Measurements from ENCODE around the gene KASH5. TPM values are rescaled to one million over a fixed set of nuclear protein-coding genes. Genes with fewer than 3 reads are reported as not detected.
"Not testable (repeated sequence)": the region's sequence is repeated elsewhere in the genome, so short reads cannot be mapped to it uniquely, and the experiment has no call there.

Gene KASH5
- total RNA-seq, 1 experiment from 2014 or later: not detected

DNA sequence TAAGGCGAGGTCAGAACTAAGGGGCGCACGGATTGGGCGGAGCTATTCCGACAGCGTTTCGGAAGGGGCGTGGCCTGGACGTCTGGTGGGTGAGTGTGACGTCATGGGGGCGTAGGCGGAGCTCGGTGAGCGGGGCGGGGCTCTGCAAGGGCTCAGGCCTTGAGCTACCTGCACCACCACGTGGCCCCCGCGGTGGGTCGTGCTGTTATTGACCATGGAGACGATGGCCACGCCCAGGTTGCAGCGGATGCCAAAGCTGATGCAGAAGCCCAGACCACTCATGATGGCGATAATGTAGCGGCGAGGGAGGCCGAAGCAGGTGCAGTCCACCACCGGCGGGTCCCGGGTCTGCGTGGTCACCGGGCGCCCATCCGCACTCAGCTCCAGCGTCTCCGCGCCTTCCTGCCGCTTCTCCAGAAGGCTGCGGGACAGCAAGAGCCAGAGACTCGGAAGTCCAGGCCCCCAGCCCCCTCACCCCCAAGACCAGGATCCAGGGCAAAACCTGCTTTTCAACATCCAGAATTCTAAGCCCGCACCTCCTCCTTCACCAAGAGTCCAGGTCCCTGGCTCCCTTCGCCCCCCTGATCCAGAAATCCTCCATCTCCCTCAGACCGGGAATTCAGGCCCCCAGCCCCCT, 48.5 kb downstream of the KASH5 start:
- DNase-seq (ENCODE audit: low read depth): no peak

DNA sequence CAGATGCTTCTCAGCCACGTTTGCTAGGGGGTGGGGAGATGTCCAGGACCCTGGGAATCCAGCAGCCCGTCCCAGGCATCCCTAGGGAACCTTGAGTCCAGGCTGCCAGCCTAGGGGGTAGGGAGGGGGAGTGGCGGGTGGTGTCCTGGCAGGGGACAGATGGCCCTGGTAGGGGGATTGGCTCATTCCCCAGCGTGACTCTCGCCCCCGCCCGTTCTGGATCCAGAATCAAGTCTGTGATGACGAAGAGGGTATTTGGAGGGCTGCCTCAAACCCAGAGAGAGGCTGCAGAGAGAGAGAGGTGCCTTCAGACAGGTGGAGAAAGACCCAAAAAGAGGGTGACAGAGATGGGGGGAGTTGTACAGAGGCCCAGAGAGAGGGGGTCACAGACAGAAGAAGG, 49.2 kb downstream of the KASH5 start:
- no peak for DNase-seq (ENCODE audit: low read depth)

DNA sequence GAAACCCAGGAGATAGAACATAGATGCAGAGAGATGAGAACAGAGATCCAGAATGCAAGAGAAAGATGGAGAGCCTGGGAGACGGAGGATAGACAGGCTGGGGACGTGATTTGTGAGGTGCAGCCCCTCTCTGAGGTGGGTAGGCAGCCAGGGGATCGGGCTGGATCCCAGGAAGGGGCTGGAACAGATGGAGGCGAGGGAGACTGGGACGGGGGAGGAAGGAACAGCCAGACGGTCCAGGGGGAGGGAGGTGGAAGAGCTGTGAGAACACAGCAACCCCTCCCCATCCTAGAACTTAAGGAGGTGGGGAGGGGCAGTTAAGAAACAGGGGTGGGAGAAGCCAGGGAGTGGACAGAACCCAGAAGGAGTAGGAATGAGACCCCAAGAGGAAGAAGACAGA, 50.2 kb downstream of the KASH5 start:
- DNase-seq (ENCODE audit: low read depth): no peak

DNA sequence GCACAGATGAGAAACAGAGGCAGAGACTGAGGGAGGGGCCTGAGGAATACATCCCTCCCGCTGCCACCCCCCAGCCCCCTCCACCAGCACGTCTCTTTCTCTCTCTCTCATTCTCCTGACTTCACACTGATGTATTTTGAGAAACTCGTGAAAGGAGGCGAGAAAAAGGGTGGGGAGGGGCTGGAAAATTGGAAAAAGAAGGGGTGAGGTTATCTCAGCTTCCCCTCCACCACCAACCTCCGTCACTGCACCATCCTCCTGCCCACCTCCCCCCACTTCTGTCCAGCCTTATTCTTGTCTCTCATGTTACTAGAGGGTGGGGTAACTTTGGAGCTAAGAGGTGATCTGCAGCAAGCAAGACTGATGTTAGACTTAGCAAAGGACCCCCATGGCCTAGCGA, 51.8 kb downstream of the KASH5 start:
- DNase-seq (ENCODE audit: low read depth): no peak

DNA sequence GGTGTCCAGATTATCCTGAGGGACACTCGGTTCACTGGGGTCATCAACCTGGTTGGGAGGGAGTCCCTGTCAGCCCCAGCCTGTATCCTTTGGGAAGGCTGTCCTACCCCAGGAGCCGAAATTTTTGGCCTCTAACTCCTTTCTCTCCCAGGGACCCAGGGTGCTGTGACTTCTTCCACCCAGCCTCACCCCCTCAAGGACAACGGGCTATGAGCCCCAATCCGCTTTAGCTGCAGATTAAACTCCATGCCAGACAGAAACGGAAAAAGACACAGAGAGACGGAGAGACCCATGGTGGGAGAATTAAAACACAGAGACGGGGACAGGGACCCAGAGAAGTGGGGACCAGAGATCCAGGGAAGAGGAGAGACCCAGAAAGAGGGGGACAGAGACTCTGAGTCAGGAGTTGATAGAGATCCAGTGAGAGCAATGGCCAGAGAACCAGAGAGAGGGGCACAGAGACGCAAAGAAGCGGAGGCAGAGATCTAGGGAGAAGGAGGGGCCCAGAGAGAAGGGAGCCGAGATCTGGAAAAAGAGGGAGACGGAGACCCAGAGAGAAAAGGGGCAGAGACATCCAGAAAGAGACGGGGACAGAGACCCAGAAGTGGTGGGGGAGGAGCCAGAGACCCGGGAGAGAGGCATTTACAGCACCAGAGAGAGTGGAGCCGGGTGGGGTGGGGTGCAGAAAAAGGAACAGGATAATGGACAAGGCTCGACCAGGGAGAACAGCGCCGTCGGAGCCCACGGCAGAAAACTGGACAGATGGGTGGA, 52.6 kb downstream of the KASH5 start:
- DNase-seq (ENCODE audit: low read depth): no peak

DNA sequence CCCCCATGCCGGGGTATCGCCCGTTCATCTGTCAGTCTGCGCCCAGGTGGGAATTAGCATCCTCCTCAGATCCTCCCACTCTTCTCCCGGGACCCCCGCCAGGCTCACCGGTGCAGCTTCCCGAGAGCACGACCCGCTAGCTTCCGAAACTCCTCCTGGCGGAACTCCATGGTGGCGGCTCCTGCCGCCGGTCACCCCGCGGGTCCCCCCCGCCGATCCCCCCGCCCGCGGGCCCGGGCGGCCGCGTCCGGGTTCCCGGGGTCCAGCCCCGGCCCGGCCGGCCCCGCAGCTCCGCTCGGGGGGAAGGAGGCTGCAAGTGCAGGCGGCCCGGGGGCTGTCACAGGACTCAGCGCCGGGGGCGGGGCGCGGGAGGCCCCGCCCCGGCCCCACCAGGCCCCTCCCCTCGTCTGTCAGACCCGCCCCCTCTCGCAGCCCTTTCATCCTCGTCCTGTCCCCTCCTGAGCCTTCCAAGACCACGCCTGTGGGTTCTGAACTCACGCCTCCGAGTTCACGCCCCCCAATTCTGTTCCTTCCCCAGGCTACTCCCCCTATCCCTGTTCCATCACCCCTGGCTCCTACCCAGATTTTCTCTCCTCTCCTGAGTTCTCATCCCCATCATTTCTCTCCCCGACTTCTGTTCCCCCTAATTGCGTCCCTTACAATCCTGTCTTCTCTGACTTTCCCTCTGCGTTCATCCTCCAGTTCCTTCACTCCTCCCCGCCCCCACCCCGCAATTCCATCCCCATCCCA, 53.3 kb downstream of the KASH5 start, which contains the start of gene SLC17A7:
Gene SLC17A7 (minus strand): TSS at position 318 of the 750 bp plus-strand sequence. CDS start 148 bp downstream, at position 170.
- DNase-seq (ENCODE audit: low read depth): no peak

DNA sequence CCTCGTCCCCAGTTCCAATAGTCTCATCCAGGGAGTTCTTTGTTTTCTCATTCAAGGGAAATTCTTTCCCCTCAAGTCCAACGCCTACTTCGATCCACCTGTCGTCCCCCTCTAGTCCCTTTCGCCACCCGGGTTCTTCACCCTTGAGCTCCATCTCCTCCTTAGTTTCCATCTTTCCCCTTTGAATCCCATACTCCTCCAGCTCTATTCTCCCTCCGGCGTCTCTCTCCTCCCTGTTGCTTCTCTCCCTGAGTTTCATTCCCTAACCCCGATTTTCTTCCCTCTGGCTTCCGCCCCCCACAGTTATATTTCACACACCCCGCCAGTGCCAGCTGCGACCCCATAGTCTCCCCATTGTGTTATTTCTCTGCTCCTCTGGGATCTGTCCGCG, 53.9 kb downstream of the KASH5 start:
- no peak for DNase-seq (ENCODE audit: low read depth)

DNA sequence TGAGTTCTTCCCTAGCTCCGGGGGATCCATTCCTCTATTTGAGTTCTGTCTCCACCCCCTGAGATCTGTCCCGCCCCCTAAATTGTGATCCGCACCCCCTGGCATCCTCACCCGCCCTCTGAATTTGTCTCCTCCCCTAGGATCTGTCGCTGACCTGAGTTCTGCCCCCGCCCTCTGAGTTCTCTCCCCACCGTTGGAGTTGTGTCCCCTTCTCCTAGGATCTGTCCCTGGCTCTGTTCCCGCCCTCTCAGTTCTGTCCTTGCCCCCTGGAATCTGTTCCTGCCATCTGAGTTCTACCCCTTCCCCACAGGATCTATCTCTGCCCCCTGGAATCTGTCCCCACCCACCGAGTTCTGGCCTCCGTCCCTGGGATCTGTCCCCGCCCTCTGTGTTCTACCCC, 54.3 kb downstream of the KASH5 start:
- peak; percentile 42 for DNase-seq (ENCODE audit: low read depth)

DNA sequence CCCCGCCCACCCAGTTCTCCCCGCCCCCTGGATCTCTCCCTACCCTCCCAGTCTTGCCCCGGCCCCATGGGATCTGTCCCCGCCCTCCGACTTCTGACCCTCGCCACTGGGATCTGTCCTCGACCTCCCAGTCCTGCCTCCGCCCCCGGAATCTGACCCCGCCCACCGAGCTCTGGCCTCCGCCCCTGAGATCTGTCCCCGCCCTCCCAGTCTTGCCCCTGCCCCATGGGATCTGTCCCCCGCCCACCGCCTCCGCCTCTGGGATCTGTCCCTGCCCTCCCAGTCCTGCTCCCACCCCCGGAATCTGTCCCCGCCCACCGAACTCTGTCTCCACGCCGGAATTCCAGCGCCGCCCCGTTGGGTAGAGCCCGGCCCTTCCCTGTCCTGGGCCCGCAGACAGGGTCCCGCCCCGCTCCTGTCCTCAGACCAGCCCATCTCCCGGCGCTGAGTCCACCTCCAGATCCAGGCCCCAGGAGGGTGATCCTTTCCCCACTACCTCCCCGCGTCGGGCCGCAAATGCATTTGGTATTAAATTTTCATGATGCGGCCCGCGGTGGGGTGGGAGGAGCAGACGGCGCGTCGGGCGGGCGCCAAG, 54.8 kb downstream of the KASH5 start:
- peak; percentile 90 for DNase-seq (ENCODE audit: low read depth)

DNA sequence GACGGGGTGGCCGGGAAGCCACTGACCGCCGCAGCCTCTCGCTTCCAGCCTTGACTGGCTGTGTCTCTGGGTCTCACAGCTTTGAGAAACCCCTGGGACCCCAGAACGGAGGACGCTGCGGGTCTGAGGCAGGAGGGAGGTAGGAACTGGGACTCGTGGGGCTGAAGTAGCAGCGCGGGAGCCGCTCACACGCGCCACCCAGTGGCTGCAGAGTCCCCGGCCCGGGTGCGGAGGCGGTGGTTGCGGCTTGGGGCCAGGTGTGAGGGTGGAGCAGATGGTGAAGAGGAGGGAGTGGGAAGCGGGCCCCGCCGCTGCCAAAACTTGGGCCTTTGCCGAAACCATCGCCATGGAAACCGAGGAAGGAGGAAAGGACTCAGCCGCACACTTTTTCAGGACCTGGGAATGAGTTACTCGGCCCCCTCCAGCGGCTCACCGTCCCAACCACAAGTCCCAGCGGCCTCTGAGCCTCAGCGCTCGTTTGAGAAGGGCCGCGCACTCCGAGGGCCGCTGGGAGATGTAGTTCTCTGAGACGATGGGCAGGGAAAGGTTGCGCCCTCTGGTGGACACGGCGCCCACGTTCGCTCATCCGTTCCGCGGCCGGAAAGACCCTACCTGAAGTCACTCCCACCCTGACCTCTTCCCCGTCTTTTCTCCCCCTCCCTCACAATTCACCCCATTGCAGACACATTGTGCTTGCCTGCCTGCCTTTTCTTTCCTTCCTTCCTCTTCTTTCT, 55.5 kb downstream of the KASH5 start:
- DNase-seq (ENCODE audit: low read depth): peak; percentile 94

DNA sequence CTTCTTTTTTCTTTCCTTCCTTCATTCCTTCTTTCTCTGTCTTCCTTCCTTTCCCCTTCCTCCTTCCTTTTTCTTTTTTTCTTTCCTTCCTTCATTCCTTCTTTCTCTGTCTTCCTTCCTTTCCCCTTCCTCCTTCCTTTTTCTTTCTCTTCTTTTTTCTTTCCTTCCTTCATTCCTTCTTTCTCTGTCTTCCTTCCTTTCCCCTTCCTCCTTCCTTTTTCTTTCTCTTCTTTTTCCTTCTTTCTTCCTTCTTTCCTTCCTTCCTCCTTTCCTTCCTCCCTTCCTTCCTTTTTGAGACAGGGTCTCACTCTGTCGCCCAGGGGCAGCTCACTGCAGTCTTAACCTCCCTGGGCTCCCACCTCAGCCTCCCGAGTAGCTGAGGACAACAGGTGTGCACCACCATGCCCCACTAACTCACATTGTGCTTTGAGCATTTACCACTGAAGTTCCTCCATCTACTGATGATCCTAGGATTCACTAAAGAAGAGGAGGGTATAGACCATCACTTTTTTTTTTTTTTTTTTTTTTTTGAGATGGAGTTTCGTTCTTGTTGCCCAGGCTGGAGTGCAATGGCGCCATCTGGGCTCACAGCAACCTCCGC, 56.2 kb downstream of the KASH5 start:
- not testable (repeated sequence) for DNase-seq (ENCODE audit: low read depth)

DNA sequence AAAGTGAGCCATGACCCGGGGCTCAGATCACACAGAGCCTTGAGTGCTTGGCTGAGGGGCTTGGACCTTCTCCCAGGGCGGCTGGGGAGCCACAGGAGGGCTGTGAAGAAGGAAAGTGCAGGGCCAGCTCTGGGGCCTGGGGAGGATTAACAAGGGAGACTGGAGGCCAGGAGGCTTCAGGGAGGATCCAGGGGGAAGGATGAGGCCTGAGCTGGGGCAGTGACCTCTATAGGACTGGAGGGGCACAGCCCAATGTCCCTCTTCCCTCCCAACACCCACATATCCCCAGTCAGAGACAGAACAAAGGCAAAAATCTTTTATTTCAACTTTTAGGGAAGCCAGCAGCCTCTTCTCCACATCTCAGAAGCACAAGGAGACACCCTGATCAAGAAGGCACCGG, 57.9 kb downstream of the KASH5 start:
- DNase-seq (ENCODE audit: low read depth): no peak

DNA sequence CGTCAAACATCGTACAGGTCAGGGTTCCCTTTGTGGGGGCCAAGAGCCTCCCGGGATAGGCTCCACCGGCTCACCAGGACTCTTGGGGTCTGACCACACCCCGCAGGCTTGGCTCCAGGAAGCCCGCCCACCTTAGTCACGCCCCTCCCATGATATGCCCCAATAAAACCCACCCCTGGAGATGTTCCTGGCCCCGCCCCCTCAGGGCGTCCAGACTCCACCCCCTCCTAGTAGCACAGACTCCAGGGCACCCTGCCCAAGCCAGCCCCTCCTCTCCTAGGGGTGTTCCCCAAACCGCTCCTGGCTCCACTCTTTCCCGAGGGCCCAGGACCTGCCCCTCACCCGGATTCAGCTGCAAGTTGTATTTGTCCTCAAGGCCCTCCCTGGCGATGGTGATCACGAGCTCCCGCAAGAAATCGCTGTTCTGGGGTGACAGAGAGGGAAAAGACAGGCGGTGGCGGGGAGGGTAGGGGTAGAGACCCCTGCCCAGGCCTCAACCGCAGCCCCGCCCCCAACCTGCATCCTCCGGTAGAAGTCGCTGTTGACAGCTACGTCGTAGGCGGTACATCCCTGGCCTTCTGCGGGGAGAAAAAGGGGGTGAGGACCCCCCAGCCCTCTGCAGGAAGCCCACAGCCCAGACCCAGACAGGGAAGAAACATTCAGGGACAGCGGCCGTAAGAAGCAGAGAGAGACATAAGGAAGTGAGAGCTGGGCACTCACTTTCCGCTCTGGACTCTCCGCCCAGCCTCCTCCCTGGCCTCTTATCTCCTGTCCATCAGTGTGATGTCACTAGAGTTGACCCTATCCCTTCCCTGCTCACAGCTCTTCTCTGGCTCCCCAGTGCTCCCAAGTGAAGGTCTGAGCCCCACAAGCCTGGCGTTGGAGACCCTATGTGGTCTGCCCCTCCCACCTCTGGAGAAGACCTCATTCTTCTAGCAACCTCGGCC, 59.7 kb downstream of the KASH5 start:
- no peak for DNase-seq (ENCODE audit: low read depth)

DNA sequence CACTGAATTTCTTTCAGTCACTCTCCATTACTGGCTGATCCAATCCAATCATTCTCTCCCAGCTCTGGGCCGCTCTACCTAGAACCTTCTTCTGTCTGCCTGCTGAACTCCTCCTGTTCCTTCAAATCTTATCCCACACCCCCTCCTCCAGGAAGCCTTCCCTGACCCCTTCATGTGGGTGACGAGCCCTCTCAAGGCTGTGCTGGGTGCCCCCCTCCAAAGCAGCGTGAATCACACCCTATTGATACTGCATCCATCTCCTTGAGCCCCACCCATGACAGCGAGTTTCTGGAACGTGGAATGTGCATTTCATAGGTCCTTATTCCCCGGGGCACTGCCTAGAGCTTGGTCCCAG, 60.4 kb downstream of the KASH5 start:
- no peak for DNase-seq (ENCODE audit: low read depth)

DNA sequence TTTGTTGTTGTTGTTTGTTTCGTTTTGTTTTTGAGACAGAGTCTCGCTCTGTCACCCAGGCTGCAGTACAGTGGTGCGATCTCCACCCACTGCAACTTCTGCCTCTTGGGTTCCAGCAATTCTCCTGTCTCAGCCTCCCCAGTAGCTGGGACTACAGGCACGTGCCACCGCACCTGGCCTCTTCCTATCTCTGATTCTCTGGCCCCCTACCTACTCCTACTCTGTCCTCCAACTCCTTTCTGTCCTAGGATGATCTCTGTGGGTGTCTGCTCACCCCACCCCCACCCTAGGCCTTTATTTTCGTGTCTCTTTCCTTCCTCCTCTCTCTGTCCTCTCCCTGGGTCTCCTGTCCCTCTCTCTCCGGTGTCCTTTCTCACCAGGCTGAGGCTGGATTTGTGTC, 62.4 kb downstream of the KASH5 start:
- no peak for DNase-seq (ENCODE audit: low read depth)

DNA sequence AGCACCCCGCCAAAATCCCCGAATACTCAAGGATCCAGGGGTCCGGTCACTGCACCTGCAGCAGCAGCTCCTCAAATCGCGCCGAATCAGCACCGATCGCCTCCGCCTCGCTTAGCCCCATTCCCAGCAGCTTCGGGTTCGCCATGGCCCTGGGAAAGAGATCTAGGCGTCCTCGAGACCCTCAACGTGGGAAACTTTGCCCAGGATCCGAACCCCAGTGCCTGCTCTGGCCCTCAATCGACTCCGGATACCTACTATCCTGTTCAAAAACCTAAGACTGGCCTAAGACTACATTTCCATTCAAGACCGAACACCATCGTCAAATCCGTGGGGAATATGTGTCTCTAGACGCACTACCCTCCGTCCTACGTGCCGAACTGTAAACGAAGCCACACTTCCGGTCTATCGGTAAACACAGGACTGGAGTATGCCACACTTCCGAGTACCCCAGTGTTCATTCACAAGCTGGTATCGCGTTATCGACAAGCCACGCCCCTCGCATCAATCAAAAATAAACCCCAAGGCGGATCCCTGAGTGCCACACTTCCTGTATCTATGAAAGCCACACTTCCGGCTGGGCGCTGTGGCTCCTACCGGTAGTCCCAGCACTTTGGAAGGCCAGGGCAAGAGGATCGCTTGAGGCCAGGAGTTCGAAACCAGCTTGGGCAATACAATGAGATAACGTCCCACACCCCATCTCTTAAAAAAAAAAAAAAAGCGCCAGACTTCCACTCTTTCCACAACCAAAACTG, 63.6 kb downstream of the KASH5 start, which contains the start of gene PIH1D1:
Gene PIH1D1 (minus strand): TSS at position 385 of the 752 bp plus-strand sequence. CDS start 240 bp downstream, at position 145.
- peak; percentile 100 for DNase-seq (ENCODE audit: low read depth)

DNA sequence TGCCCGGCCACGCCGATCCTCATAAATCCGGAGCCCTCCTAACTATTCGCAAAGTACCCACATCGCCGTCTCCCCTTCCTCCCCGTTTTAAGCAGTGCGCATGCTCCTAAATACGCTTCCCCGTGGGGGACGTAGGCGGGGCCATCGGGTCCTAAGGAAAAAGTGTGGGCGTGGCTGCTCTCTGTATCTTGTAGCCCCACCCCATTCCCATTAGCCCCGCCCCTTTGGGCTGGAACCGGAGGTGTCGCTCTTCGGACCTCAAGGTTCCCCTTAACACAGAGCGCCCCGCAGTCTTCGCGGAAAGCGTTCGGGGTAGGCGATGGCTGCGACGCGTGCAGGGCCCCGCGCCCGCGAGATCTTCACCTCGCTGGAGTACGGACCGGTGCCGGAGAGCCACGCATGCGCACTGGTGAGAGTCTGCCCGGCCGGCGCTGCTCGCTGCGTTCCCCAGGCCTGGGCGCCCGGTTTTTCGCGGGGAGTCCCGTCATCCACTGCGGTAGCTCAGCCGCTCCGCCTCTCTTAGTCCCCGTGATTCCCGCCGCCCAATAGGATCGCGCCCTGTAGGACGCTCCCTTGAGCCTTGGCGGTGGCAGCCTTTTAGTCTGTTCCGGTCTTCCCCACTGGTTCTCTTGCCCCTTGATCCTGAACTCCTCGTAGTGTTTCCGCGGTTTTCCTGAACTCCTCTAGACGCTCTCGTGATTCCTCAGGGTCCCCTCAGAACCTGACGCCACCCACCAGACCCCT, 65.1 kb downstream of the KASH5 start, which contains the start of gene ALDH16A1:
Gene ALDH16A1 (plus strand): TSS at position 213 of the 744 bp plus-strand sequence. CDS start 107 bp downstream, at position 320.
- DNase-seq (ENCODE audit: low read depth): peak; percentile 98

DNA sequence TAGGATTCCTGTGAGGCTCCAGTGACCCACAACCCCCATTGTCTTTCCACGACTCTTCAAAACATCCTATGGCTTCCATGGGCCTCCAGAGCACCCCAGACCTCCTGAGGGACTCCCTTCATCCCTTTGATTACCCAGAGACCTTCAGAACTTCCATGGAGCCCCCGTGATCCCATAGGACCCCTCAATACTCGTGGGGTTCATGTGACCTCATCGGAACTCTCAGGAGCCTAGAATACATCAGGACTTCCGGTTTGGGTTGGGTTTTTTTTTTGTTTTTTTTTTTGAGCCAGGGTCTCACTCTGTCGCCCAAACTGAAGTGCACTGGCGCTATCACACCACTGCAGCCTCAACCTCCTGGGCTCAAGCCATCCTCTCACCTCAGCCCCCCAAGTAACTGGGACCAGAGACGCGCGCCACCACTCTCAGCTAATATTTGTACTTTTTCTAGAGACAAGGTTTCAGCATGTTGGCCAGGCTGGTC, 65.8 kb downstream of the KASH5 start:
- no peak for DNase-seq (ENCODE audit: low read depth)

Data from M059J (cell line).